Ammon's horn (tissue), 1 donor: Measurements from ENCODE around the gene PNMA8A.

Experiments used
- DNase-seq: peaks from one replicate; pipeline ENCODE4 v3.0.0-alpha.2; 2016; ENCODE audit warnings: low spot score

Gene PNMA8A

DNA sequence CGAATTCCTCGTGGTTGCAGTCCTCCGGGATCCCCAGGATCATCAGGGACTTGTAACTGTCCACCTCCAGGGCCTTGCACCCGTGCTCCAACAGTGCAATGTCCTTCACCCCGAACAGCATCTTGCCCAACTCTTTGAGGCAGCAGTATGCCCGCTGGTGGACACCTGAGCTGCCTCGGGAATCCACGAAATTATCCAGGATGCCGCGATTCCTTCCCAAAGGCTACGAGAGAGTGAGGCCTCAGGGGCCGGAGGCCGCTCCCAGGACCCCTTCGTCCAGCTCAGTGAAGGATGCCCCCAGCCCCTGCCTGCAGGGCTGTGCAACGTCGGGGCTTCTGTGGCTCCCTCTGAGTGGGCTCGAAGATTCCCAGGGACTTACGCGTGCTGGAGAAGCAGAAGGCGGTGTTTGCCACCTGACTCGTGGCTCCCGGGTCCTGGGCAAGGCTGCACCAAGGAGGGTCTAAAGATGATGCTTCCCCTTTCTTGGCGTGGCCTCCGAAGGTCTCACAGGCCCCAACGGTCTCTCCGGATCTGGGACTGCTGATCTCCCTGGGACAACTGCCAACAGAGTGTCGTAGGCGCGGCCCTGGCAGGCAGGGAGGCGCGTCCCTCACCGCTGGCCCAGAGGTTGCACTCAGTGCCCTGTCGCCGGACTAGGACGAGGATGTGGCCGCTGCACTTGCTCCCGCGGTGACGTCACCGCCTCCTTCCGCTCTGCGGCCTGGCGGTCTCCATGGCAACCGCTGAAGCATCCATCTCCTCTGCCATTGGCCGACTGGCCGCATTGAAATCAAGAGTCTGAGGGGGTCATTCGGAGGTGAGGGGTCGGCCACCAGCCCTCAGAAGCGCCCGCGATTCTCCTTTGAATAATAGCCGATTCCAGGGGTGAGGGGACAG lies 42.9 kb downstream of the PNMA8A start, which contains the start of gene PNMA8C:
Gene PNMA8C (minus strand): TSS at position 698 of the 897 bp plus-strand sequence. CDS start 577 bp downstream, at position 121.
- DNase-seq: peak; percentile 96

DNA sequence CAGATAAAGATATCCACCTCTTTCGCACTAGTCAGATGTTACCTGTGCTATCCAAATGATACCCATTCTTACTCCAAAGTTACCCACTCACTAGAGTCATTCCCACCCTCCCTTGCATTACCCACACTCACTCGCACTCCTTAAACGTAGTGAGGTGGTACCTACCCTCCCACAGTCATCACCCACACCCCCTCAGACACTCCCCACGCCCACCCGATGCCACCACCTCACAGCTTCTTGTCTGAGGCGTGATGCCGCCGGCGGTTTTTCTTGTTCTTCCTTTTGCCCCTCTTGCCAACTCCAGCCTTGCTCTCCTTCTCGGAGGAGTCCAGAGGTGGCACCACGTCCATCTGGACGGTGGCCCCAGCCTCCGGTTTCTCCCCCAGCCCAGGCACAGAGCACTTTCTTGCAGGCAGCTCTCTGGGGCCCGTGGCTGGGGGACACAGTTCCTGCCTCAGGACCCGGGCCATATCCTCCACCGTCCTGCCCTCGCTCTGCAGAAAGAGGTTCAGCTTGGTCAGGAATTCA lies 43.8 kb downstream of the PNMA8A start:
- no peak for DNase-seq

DNA sequence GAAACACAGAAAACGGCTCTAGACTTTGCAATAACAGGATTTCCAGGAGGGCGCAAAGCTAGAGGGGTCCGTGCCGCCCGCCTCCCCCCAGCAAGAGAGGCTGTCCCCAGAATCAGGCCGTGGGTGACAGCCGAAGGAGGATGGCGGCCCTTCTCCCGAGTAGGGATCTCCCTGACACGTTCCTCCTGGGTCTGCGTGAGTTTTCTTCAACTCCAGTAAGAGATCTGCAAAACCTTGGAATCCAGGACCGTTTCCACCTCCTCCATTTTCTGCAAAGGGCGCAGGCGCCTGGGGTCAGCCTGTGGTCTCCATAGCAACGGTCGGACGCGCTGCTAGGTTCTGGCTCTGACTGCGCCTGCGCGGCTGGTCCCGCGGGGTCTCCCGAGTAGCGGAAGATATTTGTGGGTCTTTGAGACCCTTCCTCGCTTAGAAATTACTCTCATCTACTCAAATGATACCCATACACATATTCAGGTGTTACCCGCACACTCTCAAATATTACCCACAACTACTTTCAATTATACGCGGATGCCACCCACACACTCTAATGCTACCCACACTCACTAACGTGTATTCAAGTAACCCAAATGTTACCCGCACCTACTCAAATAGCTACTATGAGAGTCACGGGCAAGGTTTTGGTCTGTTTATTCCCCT lies 44.7 kb downstream of the PNMA8A start:
- peak; percentile 86 for DNase-seq

DNA sequence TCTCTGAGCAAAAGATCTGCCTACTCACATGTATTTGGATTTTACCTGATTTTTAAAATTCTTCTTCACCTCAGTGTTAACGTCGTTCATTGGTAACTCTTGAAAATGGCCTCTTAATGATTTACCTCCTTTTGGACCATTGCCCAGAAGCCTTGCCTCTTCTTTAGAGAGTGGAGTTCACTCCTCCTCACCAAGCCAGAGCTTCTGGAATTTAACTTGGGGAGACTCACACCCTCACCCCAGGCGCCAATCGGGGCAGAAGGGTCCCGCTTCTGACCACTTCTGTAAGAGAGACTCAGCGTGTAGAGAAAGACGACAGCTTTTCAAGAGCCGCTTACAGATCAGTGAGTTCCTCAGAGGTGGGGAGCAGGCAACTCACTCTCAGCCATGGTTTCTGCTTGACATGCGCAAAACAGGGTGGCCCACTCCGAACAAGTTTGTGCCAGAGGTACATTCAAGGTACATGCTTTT lies 45.3 kb downstream of the PNMA8A start:
- peak; percentile 34 for DNase-seq

DNA sequence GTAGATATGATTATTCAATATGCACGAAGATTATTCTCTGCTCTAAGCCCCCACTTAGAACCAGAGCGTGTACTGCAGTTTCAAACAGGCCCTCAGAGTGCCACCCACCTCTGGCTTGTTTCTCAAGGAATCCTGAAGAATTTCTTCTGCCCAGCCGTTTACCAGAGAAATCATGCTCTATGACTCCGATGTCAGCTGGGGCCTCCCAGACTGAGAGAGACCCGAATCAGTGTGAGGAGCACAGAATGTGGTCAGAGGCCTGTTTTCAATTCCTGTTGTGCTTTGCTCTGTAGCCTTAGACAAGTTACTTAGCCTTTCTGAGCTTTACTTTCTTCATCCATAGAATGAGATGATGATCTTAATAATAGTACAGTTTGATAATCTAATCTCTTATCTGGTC lies 48.2 kb downstream of the PNMA8A start:
- no peak for DNase-seq

DNA sequence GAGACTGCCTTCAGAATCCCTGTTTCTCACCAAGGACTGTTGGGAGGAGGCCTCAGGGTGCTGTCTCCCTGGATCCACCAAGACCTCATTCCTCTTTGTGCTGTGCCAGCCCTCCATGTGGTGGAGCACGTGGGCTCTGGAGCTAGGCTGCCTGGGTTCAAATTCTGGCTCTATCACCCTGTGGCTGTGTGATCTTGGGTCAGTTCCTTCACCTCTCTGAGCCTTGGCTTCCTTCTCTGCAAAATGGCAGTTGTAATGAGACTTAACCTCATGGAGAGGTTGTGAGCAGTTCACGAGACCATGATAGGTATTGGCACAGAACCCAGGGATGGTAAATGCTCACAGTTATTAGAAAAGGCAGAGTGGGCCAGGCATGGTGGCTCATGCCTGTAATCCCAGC lies 49.0 kb downstream of the PNMA8A start:
- no peak for DNase-seq

DNA sequence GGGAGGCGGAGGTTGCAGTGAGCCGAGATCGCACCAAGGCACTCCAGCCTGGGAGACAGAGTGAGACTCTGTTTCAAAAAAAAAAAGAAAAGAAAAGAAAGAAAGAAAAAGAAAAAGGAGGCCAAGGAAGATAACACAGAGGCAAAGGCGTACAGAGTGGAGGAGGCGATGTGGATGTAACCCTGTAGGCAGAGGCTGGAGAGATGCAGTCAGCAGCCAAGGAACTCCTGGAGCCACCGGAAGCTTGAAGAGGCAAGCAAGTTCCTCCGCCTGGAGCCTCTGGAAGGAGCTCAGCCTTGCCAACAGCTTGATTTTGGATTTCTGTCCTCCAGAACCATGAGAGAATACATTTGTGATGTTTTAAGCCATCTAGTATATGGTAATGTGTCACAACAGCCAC lies 51.3 kb downstream of the PNMA8A start:
- no peak for DNase-seq
